ENCODE results near the gene PCNX3.

The PCNX3 gene

DNA sequence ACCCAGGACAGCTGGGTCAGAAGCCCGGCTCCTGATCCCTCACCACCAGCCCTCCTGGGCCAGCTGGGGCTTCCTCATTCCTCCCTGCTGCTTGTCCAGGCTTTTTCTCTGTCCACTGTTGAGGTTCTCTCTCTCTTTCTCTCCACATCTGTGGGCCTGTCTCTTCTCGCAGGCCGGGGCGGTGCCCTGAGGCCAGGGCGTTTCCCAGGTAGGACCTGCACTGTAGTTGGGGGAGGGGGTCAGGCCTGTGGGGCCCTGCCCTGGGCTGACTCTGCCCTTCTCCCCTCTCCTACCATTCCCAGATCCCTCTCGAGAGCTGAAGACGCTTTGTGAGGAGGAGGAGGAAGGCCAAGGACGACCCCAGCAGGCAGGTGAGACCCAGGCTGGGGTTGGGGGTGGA is 34.8 kb upstream of the PCNX3 start:
- DNase-seq (ENCODE audit: low read depth) = no peak

GRCh38 chr11:65581928-65582327 is 33.6 kb upstream of the PCNX3 start:
- DNase-seq (ENCODE audit: low read depth) = no peak

- no peak for DNase-seq (ENCODE audit: low read depth)
Measured at GRCh38 chr11:65583589-65583988, 32.0 kb upstream of the PCNX3 start.

DNA sequence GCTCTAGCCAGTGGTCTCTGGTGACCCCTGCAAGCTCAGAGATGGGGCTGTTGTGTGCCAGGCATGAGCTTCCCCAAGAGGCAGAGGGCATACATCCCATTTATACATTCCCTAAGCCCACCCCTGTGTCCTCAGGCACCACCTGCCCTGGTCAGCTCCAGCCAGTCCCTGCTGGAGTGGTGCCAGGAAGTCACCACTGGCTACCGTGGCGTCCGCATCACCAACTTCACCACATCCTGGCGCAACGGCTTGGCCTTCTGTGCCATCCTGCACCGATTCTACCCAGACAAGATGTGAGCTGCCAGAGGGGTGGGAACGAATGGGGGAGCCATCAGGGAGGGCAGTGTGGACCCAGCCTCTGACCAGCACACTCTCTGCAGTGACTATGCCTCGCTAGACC is 31.5 kb upstream of the PCNX3 start:
- DNase-seq (ENCODE audit: low read depth) = no peak

DNA sequence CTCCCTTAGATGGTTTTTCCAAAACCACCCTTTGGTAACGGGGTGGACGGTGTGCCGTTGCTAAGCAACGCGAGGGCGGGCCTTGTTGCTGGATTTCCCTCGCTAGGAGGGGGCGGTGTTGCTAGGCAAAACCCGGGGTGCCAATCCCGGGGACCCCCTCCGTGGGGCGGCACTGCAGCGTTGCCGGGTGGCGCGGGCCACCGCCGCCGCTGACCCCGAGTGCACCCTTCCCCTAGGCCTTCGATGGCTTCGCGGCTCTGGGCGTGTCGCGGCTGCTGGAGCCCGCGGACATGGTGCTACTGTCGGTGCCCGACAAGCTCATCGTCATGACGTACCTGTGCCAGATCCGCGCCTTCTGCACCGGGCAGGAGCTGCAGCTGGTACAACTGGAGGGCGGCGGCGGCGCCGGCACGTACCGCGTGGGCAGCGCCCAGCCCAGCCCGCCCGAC is 30.8 kb upstream of the PCNX3 start:
- no peak for DNase-seq (ENCODE audit: low read depth)

DNA sequence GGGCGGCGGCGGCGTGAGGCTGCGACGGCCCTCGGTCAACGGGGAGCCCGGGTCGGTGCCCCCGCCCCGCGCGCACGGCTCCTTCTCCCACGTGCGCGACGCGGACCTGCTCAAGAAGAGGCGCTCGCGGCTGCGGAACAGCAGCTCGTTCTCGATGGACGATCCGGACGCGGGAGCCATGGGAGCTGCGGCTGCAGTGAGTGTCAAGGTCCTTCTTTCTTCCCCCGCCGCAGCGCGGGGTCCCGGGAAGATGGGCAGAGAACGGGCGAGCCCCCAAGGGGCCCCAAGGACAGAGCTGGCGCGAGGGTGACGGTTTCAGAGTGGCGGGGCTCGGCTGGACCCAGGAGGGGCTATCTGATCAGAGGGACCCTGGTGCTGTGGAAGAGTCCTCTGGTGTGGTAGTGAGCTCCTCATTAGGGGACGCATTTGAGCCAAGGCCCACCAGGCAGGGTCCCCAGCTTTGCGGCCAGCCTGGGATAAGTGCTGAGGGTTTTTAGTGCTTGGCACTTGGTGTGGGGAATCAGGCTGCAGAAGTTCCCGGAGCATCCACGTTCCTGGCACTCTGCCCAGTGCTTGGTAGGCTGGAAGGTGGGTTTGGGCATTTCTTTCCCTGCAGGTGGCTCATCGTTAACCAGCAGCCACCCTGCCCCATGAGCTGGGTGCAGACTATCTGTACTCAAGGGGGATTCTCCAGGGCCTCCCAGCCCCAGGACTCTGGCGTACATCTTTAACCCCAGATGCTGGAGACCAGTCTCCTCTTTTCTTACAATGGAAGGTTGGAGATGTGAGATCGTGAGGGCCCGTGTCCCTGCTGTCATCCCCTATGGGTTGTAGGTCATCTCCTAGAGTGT is 30.0 kb upstream of the PCNX3 start:
- no peak for DNase-seq (ENCODE audit: low read depth)

- DNase-seq (ENCODE audit: low read depth) = no peak
Measured at GRCh38 chr11:65586247-65586630, 29.3 kb upstream of the PCNX3 start.

DNA sequence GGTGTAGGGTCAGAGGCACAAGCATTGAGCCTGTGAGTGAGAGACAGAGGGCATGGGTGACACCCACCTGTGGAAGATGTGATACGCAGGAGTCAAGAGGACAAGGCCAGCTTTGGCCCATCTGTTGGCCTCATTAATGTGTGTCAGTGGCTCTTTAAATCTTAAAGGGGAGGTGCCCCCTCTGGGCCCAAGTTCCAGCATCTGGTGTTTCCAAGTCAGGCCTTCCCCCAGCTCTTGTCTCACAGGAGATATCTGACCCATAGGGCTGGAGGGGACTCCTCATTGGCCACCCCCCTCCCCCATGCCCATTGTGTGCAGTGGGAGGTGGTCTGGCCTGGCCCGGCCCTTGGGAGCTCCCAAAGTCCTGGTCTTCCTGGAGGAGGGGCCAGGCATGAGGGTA is 28.9 kb upstream of the PCNX3 start:
- no peak for DNase-seq (ENCODE audit: low read depth)

DNA sequence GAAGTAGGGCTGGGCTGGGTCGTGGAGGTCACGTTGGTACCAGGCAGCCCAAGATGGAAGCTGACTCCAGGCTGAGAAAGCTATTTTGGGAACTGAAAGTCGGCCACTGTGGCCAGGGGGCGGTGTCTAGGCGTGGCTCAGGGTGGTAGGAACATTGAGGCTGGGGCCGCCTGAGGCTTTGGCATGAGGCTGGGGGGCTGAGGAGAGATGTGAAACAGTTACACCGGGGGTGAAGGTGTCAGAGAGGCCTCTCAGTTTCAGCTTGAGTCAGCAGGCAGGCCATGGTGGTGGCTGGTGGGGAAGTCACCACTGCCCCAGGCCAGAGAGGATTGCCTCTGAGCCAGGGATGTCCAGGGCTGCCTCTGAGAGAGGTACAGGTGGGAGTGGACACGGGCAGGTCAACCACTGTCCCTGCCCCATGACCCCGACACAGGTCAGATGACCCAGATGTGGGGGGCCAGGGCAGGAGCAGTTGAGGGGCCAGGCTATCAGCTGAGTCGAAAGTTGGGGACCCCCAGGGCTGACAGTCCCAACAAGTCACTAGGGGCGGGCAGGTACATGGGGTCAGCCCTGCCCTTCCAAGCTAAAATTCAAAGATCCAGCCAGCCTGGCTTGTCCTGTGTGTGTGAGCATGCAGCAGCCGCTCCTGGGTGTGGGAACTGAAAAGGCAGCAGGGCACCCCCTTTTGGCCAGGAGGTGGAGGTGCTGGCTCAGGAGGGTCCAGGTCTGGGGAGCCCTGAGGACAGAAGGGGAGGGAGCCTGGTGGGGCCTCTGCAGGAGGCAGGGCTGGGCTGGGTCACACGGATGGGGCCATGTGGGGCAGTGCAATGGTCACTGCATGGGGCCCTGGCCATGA is 27.1 kb upstream of the PCNX3 start:
- DNase-seq (ENCODE audit: low read depth) = peak; percentile 60

GRCh38 chr11:65589444-65590239 is 25.9 kb upstream of the PCNX3 start:
- DNase-seq (ENCODE audit: low read depth) = no peak

DNA sequence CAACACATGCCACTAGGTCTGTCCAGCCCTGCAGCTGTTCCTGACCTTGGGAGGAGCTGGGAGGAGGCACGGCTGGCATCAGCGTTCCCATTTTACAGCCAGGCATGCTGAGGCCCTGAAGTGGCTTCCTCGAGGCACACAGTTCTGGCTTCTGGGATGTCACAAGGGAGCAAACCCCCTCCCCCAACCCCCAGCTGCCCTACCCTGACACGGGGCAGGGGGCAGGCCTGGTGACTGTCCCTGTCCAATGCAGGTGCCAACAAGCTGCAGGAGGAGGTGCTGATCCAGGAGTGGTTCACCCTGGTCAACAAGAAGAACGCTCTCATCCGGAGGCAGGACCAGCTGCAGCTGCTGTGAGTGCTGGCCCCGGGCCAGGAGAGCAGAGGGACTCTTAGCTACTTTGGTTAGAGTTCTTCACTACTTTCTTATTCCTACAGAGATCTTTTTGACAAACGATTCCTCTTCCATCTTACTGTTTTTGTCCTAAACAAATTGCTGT is 25.3 kb upstream of the PCNX3 start:
- peak; percentile 43 for DNase-seq (ENCODE audit: low read depth)

DNA sequence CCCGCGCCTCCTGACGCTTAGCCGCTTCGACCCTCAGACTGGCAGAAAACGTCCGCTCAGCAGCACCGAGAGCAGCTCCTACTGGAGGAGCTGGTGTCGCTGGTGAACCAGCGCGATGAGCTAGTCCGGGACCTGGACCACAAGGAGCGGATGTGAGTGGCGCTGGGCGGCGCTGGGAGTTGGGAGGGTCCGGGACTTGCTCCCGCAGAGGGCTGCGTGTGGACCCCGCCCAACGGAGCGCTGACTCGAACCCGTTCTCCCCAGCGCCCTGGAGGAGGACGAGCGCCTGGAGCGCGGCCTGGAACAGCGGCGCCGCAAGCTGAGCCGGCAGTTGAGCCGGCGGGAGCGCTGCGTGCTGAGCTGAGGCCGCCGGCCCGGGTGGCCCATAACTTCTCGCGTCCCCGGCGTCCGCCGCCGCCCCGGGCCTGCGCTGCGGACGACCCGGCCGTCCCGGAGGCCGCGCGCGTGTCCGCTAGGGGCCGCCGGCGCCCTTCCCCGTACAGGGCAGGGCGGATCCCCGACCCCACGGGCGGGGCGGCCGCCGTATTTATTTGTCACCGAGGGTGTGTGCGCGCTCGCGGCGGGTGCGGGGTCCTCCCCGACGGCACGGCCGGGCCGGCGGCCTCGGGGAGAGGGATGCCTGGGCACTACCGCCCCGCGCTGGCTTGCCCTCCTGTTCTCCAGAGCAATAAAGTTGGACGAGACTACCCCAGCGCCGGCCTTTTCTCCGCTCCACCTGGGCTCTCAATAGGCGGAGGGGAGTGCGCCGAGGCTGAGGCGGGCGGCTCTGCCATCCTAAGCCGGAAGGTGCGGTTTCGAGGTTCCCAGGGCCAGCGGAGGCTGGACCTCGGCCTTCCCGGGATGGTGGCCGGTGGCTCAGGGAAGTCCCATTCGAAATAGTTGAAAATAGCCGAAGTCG is 23.4 kb upstream of the PCNX3 start:
- DNase-seq (ENCODE audit: low read depth) = peak; percentile 65

GRCh38 chr11:65592858-65593517 is 22.6 kb upstream of the PCNX3 start:
- no peak for DNase-seq (ENCODE audit: low read depth)

GRCh38 chr11:65593518-65594414 is 21.8 kb upstream of the PCNX3 start:
- DNase-seq (ENCODE audit: low read depth) = no peak

GRCh38 chr11:65595131-65595530 is 20.4 kb upstream of the PCNX3 start:
- DNase-seq (ENCODE audit: low read depth) = no peak

DNA sequence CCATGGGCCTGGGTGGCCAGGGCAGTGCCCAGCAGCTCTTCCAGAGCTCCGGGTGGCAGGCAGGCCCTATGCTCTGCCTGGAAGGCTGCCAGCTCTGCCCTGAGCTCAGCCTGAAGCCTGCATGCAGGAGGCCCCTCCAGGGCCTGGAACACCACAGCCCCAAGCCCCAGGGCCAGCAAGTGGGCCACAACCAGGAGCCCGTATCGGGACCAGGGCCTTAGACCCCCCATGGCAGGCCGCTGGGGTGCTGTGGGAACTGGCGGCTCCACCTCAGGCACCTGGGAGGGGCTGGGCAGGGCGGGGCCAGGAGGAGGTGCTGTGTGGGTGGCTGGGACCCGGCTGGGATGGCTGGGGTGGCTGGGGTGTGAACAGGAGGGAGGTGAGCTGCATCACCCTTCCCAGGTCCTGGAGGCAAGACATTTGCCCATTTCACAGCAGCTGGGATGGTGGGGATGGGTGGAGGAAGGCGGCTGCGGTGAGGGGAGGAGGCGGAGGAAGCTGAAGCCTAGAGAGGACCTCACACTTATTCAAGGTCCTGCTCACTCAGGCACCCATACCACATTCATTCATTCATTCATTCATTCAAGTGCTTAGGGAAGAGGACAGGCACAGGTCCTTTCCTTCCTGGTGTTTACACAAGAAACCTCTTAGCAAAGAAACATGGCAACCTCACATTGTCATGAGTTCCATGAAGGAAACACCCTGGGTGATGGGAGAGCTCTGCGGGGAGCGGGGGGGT is 19.9 kb upstream of the PCNX3 start, which contains the start of gene KCNK7:
Gene KCNK7 (minus strand): TSS at position 258 of the 739 bp plus-strand sequence. CDS start 28 bp downstream, at position 230.
- DNase-seq (ENCODE audit: low read depth) = no peak

GRCh38 chr11:65596520-65596919 is 19.1 kb upstream of the PCNX3 start:
- no peak for DNase-seq (ENCODE audit: low read depth)

GRCh38 chr11:65598258-65598699 is 17.3 kb upstream of the PCNX3 start:
- DNase-seq (ENCODE audit: low read depth) = no peak

Measured in iris pigment epithelial cell (primary cell).